ENCODE results near the gene CMTM3. TPM values are rescaled to one million over a fixed set of nuclear protein-coding genes. Genes with fewer than 3 reads are reported as not detected.

CMTM3 gene
- total and polyA plus RNA-seq, 7 experiments from 2014 or later: 52.0 to 138 (median 64.6) TPM

DNA sequence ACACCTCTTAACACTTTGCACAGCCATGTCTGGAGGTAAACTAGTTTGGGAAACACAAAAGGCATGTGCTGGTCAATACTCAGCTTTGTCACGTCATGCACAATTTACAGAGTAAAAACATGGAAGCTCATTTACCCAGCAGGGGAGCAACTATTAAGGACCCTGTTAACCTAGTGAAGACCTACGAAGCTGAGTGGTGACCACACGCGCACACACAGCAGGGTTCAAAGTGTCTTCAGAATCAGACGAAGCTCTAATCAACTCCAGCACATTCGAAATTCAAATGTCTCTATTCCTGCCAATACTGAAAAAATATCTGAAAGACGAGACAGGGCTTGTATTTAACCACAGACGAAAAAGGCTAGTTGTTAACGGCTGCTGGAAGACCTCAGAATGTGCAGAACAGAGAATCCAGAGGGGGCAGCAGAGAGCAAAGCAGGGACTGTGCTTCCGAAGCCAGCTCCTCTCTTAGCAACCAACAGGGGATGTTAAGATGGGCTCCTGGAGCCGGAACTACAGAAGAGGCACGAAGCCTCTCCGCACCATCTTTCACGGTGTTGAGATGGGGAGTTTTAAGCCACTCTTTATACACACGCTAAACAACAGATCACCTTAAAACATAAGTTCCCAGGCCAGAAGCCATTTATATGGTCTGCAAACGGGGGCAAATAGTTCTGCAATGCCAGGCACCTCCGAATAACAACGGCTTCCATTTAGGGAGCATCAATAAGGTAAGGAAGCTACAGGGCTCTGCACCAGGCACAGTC, 46.4 kb downstream of the CMTM3 start:
- Histone ChIP-seq H3K4me1 (ENCODE audit: control insufficient read depth in 2 of 2, insufficient read depth in 2 of 2, low read length in 2 of 2) (peaks cover 0 to 5% of the 10 kb centered on the region in 2 donors), H3K4me3 (ENCODE audit: low read length) (peak overlapping the region; percentile 44), H3K27me3 (ENCODE audit: control insufficient read depth in 2 of 2, insufficient read depth in 2 of 2, low read length in 2 of 2) (no peaks in the 10 kb centered on the region), H3K27ac (ENCODE audit: low read depth, low read length) (no peak overlapping the region), H3K36me3 (ENCODE audit: control insufficient read depth in 2 of 3, insufficient read depth in 3 of 3, low read length in 3 of 3) (no peaks in the 10 kb centered on the region), H3K9me3 (ENCODE audit: control insufficient read depth in 2 of 3, low read length in 3 of 3) (no peaks in the 10 kb centered on the region)
- Mint-ChIP-seq H3K4me3 (peak overlapping the region; percentile 50 to 86 (median 76)), H3K4me1 (peaks cover 0 to 15% (median 9%) of the 10 kb centered on the region in 7 donors), H3K36me3 (no peaks in the 10 kb centered on the region), H3K27me3 (peaks cover 2 to 11% (median 6%) of the 10 kb centered on the region in 5 donors), H3K27ac (peak overlapping the region in 6 of 9 donors; percentile 41 to 71 (median 62)), H3K9me3 (peaks cover 0 to 1% (median 0%) of the 10 kb centered on the region in 11 donors)
- CTCF ChIA-PET: interaction anchor here (0.6 to 2.3 kb wide), 14 partner anchors 8 to 863 kb away, joined by 3 to 11 read pairs (median 4); partner anchors contain the start of gene NAE1
- ATAC-seq (peak; percentile 99), DNase-seq (peak; percentile 57 to 87 (median 81))
- intact Hi-C loops (cut with micrococcal nuclease): loop anchor here (1.0 to 5.0 kb wide), 11 partner anchors 42 to 245 kb away; partner anchors contain the start of genes CMTM4 (in 2 of the 2), CKLF (in 1 of the 2), CMTM3 (in 1 of the 2) and TK2 (in 1 of the 2)
- POLR2A ChIA-PET: interaction anchor here (0.5 to 1.1 kb wide), 7 partner anchors 41 to 230 kb away, joined by 3 to 5 read pairs (median 3); no protein-coding TSS in a partner anchor

DNA sequence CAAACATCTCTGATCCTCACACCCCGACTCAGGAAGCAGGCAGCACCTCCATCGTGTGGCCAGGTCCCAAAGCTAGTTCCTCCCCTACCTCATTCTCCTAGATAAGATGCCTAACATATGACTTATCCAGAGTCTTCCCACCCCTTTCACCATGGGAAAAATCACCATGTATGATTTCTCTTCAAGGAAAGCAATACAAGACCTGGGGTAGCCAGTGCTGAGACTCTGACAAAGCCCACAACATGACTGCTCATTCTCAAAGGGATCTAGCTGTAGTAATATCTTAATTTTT, 46.9 kb downstream of the CMTM3 start:
- peak overlapping the region in 9 of 10 donors; percentile 50 to 86 (median 77) for H3K4me3 Mint-ChIP-seq
- peaks cover 0 to 1% (median 0%) of the 10 kb centered on the region in 11 donors for H3K9me3 Mint-ChIP-seq
- Histone ChIP-seq H3K36me3 (ENCODE audit: control insufficient read depth in 2 of 3, insufficient read depth in 3 of 3, low read length in 3 of 3) (no peaks in the 10 kb centered on the region), H3K27me3 (ENCODE audit: control insufficient read depth in 2 of 2, insufficient read depth in 2 of 2, low read length in 2 of 2) (no peaks in the 10 kb centered on the region), H3K9me3 (ENCODE audit: control insufficient read depth in 2 of 3, low read length in 3 of 3) (no peaks in the 10 kb centered on the region), H3K27ac (ENCODE audit: low read depth, low read length) (no peak overlapping the region), H3K4me1 (ENCODE audit: control insufficient read depth in 2 of 2, insufficient read depth in 2 of 2, low read length in 2 of 2) (peaks cover 0 to 5% of the 10 kb centered on the region in 2 donors), H3K4me3 (ENCODE audit: low read length) (peak overlapping the region; percentile 44)
- peaks cover 0 to 15% (median 9%) of the 10 kb centered on the region in 7 donors for H3K4me1 Mint-ChIP-seq
- H3K36me3 Mint-ChIP-seq: no peaks in the 10 kb centered on the region
- intact Hi-C loops (cut with micrococcal nuclease): loop anchor here (1.0 to 5.0 kb wide), 10 partner anchors 43 to 245 kb away; partner anchors contain the start of genes CMTM4 (in 2 of the 2), CKLF (in 1 of the 2), CMTM3 (in 1 of the 2) and TK2 (in 1 of the 2)
- peaks cover 4 to 16% (median 6%) of the 10 kb centered on the region in 5 donors for H3K27me3 Mint-ChIP-seq
- DNase-seq: no peak
- ATAC-seq: no peak
- ChIA-PET POLR2A (interaction anchor here (0.8 kb wide), 1 partner anchor 76 kb away, joined by 3 read pairs; no protein-coding TSS in a partner anchor), CTCF (interaction anchor here (0.6 to 2.3 kb wide), 10 partner anchors 9 to 862 kb away, joined by 3 to 11 read pairs (median 4); partner anchors contain the start of gene NAE1)
- H3K27ac Mint-ChIP-seq: peak overlapping the region in 6 of 9 donors; percentile 41 to 71 (median 62)

DNA sequence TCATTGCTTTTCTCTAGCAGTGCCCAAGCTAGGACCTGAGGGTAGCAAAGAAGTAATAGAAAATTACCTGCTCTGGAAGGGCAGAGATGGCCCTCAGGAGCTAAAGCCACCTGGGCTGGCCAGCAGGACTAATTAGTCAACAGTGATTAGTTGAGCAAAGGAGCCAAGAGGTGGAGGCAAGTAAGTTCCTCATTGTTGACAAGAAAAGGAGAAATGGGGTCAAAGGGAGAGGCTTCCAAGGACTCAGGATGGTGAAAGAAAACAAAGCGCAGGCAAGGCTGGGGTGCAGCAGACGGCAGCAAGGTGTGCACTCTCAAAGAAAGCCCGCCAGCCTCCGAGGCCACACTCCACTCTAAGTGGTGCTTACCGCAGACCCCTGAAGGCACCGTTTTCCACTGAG, 47.5 kb downstream of the CMTM3 start:
- ATAC-seq: no peak
- Mint-ChIP-seq H3K9me3 (peaks cover 0 to 1% (median 0%) of the 10 kb centered on the region in 11 donors), H3K4me3 (no peak overlapping the region), H3K27ac (no peak overlapping the region), H3K36me3 (no peaks in the 10 kb centered on the region), H3K4me1 (peaks cover 0 to 15% (median 9%) of the 10 kb centered on the region in 7 donors), H3K27me3 (peaks cover 4 to 20% (median 9%) of the 10 kb centered on the region in 5 donors)
- ChIA-PET CTCF (interaction anchor here (0.6 to 2.3 kb wide), 7 partner anchors 9 to 200 kb away, joined by 3 to 11 read pairs (median 4); partner anchors contain the start of gene NAE1), POLR2A (interaction anchor here (0.8 kb wide), 1 partner anchor 75 kb away, joined by 3 read pairs; no protein-coding TSS in a partner anchor)
- no peaks in the 10 kb centered on the region for H3K36me3 ChIP-seq (ENCODE audit: control insufficient read depth in 2 of 3, insufficient read depth in 3 of 3, low read length in 3 of 3)
- H3K27me3 ChIP-seq (ENCODE audit: control insufficient read depth in 2 of 2, insufficient read depth in 2 of 2, low read length in 2 of 2): no peaks in the 10 kb centered on the region
- H3K27ac ChIP-seq (ENCODE audit: low read depth, low read length): no peak overlapping the region
- no peak overlapping the region for H3K4me3 ChIP-seq (ENCODE audit: low read length)
- peaks cover 0 to 5% of the 10 kb centered on the region in 2 donors for H3K4me1 ChIP-seq (ENCODE audit: control insufficient read depth in 2 of 2, insufficient read depth in 2 of 2, low read length in 2 of 2)
- intact Hi-C loops (cut with micrococcal nuclease): loop anchor here (1.0 to 5.0 kb wide), 10 partner anchors 43 to 246 kb away; partner anchors contain the start of genes CMTM4 (in 2 of the 2), CKLF (in 1 of the 2), CMTM3 (in 1 of the 2) and TK2 (in 1 of the 2)
- DNase-seq: no peak
- no peaks in the 10 kb centered on the region for H3K9me3 ChIP-seq (ENCODE audit: control insufficient read depth in 2 of 3, low read length in 3 of 3)

DNA sequence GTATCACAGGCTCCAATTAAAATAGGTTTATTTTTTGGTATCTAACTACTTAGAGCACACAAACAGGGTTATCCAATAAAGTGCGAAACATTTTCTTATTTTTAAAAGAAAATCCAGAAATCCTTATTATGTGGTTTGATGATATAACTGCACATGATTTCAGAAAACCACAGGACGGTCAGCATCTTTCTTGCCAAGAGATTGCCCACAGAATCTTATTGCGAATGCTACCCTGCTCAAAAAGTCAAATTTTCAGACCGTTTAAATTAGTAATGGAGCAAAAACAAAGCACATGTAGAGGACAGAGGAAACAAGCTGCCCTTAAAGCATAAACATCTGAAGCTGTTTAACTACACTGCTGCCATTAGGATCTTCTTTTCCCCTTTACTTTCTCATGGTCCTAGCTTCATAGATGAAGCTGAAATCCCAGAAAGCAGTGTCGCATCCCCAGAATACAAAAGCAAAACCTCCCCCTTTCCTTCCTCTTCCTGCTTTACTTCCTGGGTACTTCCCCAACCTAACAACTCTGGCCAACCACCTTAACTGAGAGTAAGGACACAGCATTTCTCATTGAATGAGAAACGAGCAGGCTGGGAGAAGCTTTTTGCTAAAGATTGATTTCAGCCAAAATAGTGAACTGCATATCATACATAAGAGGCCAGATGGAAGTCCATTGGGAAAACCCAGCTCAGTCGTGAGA, 48.3 kb downstream of the CMTM3 start:
- H3K27ac ChIP-seq (ENCODE audit: low read depth, low read length): no peak overlapping the region
- intact Hi-C loops (cut with micrococcal nuclease): loop anchor here (5.0 kb wide), 2 partner anchors 44 to 101 kb away; partner anchors contain the start of genes CKLF (in 1 of the 2), CMTM4 (in 1 of the 2) and TK2 (in 1 of the 2)
- H3K36me3 Mint-ChIP-seq: no peaks in the 10 kb centered on the region
- H3K9me3 Mint-ChIP-seq: peaks cover 0 to 1% (median 0%) of the 10 kb centered on the region in 11 donors
- peaks cover 0 to 15% (median 9%) of the 10 kb centered on the region in 7 donors for H3K4me1 Mint-ChIP-seq
- DNase-seq (no peak), ATAC-seq (no peak)
- H3K4me3 ChIP-seq (ENCODE audit: low read length): no peak overlapping the region
- no peak overlapping the region for H3K27ac Mint-ChIP-seq
- H3K9me3 ChIP-seq (ENCODE audit: control insufficient read depth in 2 of 3, low read length in 3 of 3): no peaks in the 10 kb centered on the region
- H3K27me3 ChIP-seq (ENCODE audit: control insufficient read depth in 2 of 2, insufficient read depth in 2 of 2, low read length in 2 of 2): no peaks in the 10 kb centered on the region
- ChIA-PET POLR2A (interaction anchor here (0.8 kb wide), 1 partner anchor 12 kb away, joined by 3 read pairs; no protein-coding TSS in a partner anchor), CTCF (interaction anchor here (0.6 to 0.7 kb wide), 3 partner anchors 40 to 309 kb away, joined by 3 to 4 read pairs (median 3); no protein-coding TSS in a partner anchor)
- peaks cover 4 to 20% (median 12%) of the 10 kb centered on the region in 5 donors for H3K27me3 Mint-ChIP-seq
- no peak overlapping the region for H3K4me3 Mint-ChIP-seq
- H3K36me3 ChIP-seq (ENCODE audit: control insufficient read depth in 2 of 3, insufficient read depth in 3 of 3, low read length in 3 of 3): no peaks in the 10 kb centered on the region
- H3K4me1 ChIP-seq (ENCODE audit: control insufficient read depth in 2 of 2, insufficient read depth in 2 of 2, low read length in 2 of 2): peaks cover 0 to 5% of the 10 kb centered on the region in 2 donors

DNA sequence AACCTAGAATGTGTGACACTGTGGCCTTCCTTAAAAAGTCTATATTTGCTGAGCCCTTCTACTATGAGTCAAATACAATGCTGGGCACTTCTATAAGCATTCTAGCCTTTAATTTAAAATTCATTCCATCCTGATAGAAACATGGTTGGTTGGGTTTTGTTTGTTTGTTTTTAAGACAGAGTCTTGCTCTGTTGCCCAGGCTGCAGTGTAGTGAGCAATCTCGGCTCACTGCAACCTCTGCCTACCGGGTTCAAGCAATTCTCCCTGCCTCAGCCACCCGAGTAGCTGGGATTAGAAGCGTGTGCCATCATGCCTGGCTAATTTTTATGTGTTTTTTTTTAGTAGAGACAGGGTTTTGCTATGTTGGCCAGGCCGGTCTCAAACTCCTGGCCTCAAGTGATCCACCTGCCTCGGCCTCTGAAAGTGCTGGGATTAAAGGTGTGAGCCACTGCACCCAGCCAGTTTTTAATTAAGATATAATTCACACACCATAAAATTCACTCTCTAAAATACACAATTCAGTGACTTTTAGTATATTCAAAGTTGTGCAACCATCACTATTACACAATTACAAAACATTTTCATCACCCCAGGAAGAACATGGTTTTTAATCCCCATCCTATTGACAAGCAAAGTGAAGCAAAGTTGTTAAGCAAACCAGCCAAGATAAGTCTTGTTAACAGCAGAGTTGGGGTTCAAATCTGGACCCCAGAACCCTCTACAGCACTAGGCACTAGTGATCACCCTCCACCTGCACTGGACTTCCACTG, 49.3 kb downstream of the CMTM3 start:
- Histone ChIP-seq H3K27me3 (ENCODE audit: control insufficient read depth in 2 of 2, insufficient read depth in 2 of 2, low read length in 2 of 2) (no peaks in the 10 kb centered on the region), H3K27ac (ENCODE audit: low read depth, low read length) (no peak overlapping the region), H3K4me3 (ENCODE audit: low read length) (no peak overlapping the region), H3K4me1 (ENCODE audit: control insufficient read depth in 2 of 2, insufficient read depth in 2 of 2, low read length in 2 of 2) (peaks cover 0 to 5% of the 10 kb centered on the region in 2 donors), H3K36me3 (ENCODE audit: control insufficient read depth in 2 of 3, insufficient read depth in 3 of 3, low read length in 3 of 3) (no peaks in the 10 kb centered on the region), H3K9me3 (ENCODE audit: control insufficient read depth in 2 of 3, low read length in 3 of 3) (no peaks in the 10 kb centered on the region)
- H3K4me3 Mint-ChIP-seq: no peak overlapping the region
- H3K4me1 Mint-ChIP-seq: peaks cover 0 to 15% (median 10%) of the 10 kb centered on the region in 7 donors
- peaks cover 0 to 1% (median 0%) of the 10 kb centered on the region in 11 donors for H3K9me3 Mint-ChIP-seq
- DNase-seq (no peak), ATAC-seq (no peak)
- no peaks in the 10 kb centered on the region for H3K36me3 Mint-ChIP-seq
- intact Hi-C loops (cut with micrococcal nuclease): loop anchor here (5.0 kb wide), 2 partner anchors 44 to 101 kb away; partner anchors contain the start of genes CKLF (in 1 of the 2), CMTM4 (in 1 of the 2) and TK2 (in 1 of the 2)
- H3K27ac Mint-ChIP-seq: no peak overlapping the region
- CTCF ChIA-PET: interaction anchor here (0.6 to 0.7 kb wide), 2 partner anchors 92 to 310 kb away, joined by 3 to 4 read pairs; no protein-coding TSS in a partner anchor
- peaks cover 6 to 20% (median 15%) of the 10 kb centered on the region in 5 donors for H3K27me3 Mint-ChIP-seq
- POLR2A ChIA-PET: interaction anchor here (0.8 kb wide), 1 partner anchor 13 kb away, joined by 3 read pairs; no protein-coding TSS in a partner anchor
